HEK293 (cell line): ENCODE data around the gene GTPBP6.
"Not testable (repeated sequence)": the region's sequence is repeated elsewhere in the genome, so short reads cannot be mapped to it uniquely, and the experiment has no call there.

Experiments
- CTCF ChIA-PET: fragments of 350-600 bp; formaldehyde crosslinking; extraction: SDS; loops from one replicate; lab custom pipeline; 2021; ENCODE audit warnings: antibody characterized with exemption; lab: Yijun Ruan, JAX
- POLR2A ChIA-PET: fragments of 300-600 bp; formaldehyde crosslinking; extraction: SDS; loops from one replicate; lab custom pipeline; 2020; ENCODE audit warnings: antibody characterized with exemption, inconsistent platforms; lab: Yijun Ruan, JAX
- H3K27ac ChIP-seq: fragments of 200-500 bp; sonication (Bioruptor generic); 2 replicates; pipeline ENCODE4 v1.5.1; 2014; ENCODE audit warnings: low read depth, low read length, control low read depth, inconsistent platforms; ENCODE audit errors: extremely low read depth
- H3K36me3 ChIP-seq, 2 experiments: fragments of 200-500 bp in 1 of 2; sonication (Bioruptor generic) in 1 of 2; 1 replicate in 1 of 2; 2 replicates in 1 of 2; pipeline ENCODE4 v1.5.1; 2014 to 2017; ENCODE audit warnings: inconsistent platforms in 2 of 2, low read length in 2 of 2; ENCODE audit not compliant: control insufficient read depth in 2 of 2, insufficient read depth in 1 of 2
- H3K4me1 ChIP-seq: fragments of 200-500 bp; sonication (Bioruptor generic); 2 replicates; pipeline ENCODE4 v1.5.1; 2014; ENCODE audit warnings: mild to moderate bottlenecking, low read length, inconsistent platforms; ENCODE audit not compliant: control insufficient read depth, insufficient read depth
- H3K4me3 ChIP-seq: 2 replicates; pipeline ENCODE4 v1.5.1; 2011; ENCODE audit warnings: low read depth, mild to moderate bottlenecking, control low read depth, low read length, moderate library complexity
- H3K9me3 ChIP-seq: fragments of 200-500 bp; sonication (Bioruptor generic); 2 replicates; pipeline ENCODE4 v1.5.1; 2014; ENCODE audit warnings: low read depth, low read length, inconsistent platforms; ENCODE audit not compliant: control insufficient read depth, insufficient read depth
- GLIS1 ChIP-seq: fragments of 450-650 bp; formaldehyde crosslinking; IDR thresholded peaks from 2 replicates; pipeline ENCODE4 v1.5.1; 2016; ENCODE audit warnings: missing biosample characterization, missing genetic modification characterization
- IKZF3 ChIP-seq: fragments of 450-650 bp; IDR thresholded peaks from 2 replicates; pipeline ENCODE4 v1.5.0; 2018; ENCODE audit warnings: missing biosample characterization, mild to moderate bottlenecking, missing genetic modification characterization, moderate library complexity
- KLF1 ChIP-seq: fragments of 450-650 bp; formaldehyde crosslinking; IDR thresholded peaks from 2 replicates; pipeline ENCODE4 v1.5.1; 2016; ENCODE audit warnings: missing biosample characterization, missing genetic modification characterization
- ZIC2 ChIP-seq: fragments of 450-650 bp; formaldehyde crosslinking; IDR thresholded peaks from 2 replicates; pipeline ENCODE4 v1.5.1; 2016; ENCODE audit warnings: missing biosample characterization, missing genetic modification characterization
- ZNF169 ChIP-seq: fragments of 450-650 bp; formaldehyde crosslinking; IDR thresholded peaks from 2 replicates; pipeline ENCODE4 v1.5.1; 2016; ENCODE audit warnings: missing biosample characterization, missing genetic modification characterization
- ZNF324 ChIP-seq: fragments of 450-650 bp; formaldehyde crosslinking; IDR thresholded peaks from 2 replicates; pipeline ENCODE4 v1.5.1; 2016; ENCODE audit warnings: missing biosample characterization, missing genetic modification characterization
- ZNF664 ChIP-seq: fragments of 450-650 bp; formaldehyde crosslinking; IDR thresholded peaks from 2 replicates; pipeline ENCODE4 v1.5.1; 2016; ENCODE audit warnings: missing biosample characterization, missing genetic modification characterization
- ZNF843 ChIP-seq: fragments of 450-650 bp; formaldehyde crosslinking; IDR thresholded peaks from 2 replicates; pipeline ENCODE4 v1.5.1; 2016; ENCODE audit warnings: missing biosample characterization, missing genetic modification characterization
- TF ChIP-seq, protein P1 (sequence below): fragments of 450-650 bp; formaldehyde crosslinking; IDR thresholded peaks from 2 replicates; pipeline ENCODE4 v1.5.1; 2016; ENCODE audit warnings: missing biosample characterization, missing genetic modification characterization
- TF ChIP-seq, protein P2 (sequence below): fragments of 450-650 bp; formaldehyde crosslinking; IDR thresholded peaks from 2 replicates; pipeline ENCODE4 v1.5.1; 2016; ENCODE audit warnings: missing biosample characterization, missing genetic modification characterization
- TF ChIP-seq, protein P3 (sequence below): fragments of 450-650 bp; formaldehyde crosslinking; IDR thresholded peaks from 2 replicates; pipeline ENCODE4 v1.5.1; 2016; ENCODE audit warnings: missing biosample characterization, missing genetic modification characterization

The GTPBP6 gene

DNA sequence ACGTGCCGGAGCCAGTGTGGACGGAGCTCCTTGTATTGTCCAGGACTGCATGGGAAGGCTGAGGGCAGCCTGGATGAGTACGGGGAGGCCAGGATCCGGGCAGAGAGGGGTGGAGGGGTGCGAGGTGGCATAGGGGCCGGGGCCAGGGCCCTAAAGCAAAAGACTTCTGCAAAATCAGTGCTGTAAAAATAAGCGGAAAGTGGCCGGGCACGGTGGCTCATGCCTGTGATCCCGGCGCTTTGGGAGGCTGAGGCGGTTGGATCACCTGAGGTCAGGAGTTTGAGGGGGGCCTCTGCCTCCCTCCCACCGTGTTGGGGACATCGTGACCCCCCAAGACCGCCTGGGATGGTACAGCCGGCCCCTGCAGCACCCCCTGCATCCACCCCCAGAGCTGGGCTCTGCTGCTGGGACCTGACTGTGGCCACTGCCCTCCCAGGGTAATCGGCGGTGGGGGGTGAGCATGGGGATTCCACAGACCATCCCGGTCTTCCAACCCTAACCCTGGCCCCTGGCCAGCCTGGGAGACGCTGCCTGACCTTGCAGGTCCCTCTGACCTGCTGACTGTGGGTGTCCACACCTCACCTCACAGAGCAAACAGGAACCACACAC, 60.8 kb downstream of the GTPBP6 start:
- Histone ChIP-seq H3K4me3 (no peak overlapping the region), H3K36me3 (no peaks in the 10 kb centered on the region), H3K9me3 (no peaks in the 10 kb centered on the region), H3K27ac (no peak overlapping the region), H3K4me1 (no peaks in the 10 kb centered on the region)
- ChIA-PET CTCF (no interaction called here), POLR2A (no interaction called here)
- TF ChIP-seq ZIC2 (peak; percentile 22; the same call in 1 of the 2 replicates), GLIS1 (peak; percentile 64), ZNF843 (no peak), ZNF324 (no peak), ZNF664 (tag by site-specific recombination) (no peak)
- TF ChIP-seq, protein P1, sequence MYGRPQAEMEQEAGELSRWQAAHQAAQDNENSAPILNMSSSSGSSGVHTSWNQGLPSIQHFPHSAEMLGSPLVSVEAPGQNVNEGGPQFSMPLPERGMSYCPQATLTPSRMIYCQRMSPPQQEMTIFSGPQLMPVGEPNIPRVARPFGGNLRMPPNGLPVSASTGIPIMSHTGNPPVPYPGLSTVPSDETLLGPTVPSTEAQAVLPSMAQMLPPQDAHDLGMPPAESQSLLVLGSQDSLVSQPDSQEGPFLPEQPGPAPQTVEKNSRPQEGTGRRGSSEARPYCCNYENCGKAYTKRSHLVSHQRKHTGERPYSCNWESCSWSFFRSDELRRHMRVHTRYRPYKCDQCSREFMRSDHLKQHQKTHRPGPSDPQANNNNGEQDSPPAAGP (tag by site-specific recombination) = no peak
- TF ChIP-seq, protein P2, sequence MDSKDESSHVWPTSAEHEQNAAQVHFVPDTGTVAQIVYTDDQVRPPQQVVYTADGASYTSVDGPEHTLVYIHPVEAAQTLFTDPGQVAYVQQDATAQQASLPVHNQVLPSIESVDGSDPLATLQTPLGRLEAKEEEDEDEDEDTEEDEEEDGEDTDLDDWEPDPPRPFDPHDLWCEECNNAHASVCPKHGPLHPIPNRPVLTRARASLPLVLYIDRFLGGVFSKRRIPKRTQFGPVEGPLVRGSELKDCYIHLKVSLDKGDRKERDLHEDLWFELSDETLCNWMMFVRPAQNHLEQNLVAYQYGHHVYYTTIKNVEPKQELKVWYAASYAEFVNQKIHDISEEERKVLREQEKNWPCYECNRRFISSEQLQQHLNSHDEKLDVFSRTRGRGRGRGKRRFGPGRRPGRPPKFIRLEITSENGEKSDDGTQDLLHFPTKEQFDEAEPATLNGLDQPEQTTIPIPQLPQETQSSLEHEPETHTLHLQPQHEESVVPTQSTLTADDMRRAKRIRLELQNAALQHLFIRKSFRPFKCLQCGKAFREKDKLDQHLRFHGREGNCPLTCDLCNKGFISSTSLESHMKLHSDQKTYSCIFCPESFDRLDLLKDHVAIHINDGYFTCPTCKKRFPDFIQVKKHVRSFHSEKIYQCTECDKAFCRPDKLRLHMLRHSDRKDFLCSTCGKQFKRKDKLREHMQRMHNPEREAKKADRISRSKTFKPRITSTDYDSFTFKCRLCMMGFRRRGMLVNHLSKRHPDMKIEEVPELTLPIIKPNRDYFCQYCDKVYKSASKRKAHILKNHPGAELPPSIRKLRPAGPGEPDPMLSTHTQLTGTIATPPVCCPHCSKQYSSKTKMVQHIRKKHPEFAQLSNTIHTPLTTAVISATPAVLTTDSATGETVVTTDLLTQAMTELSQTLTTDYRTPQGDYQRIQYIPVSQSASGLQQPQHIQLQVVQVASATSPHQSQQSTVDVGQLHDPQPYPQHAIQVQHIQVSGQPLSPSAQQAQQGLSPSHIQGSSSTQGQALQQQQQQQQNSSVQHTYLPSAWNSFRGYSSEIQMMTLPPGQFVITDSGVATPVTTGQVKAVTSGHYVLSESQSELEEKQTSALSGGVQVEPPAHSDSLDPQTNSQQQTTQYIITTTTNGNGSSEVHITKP (tag by site-specific recombination) = no peak
- TF ChIP-seq, all 188 proteins: peak for 2

DNA sequence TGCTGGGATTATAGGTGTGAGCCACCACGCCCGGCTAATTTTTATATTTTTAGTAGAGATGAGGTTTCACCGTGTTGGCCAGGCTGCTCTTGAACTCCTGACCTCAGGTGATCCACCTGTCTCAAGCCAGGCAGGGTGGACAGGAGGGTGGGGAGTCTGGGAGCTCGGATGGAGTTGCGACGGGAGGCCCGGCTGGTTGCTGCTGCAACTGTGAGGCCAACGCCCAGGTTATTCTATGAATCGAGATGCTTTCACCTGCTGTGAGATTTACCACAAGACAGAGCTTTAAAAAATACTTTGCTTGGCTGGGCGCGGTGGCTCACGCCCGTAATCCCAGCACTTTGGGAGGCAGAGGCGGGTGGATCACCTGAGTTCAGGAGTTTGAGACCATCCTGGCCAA, 61.5 kb downstream of the GTPBP6 start:
- H3K4me3 ChIP-seq, H3K36me3 ChIP-seq, POLR2A ChIA-PET, CTCF ChIA-PET, H3K4me1 ChIP-seq, H3K9me3 ChIP-seq, H3K27ac ChIP-seq: not testable (repeated sequence)
- TF ChIP-seq KLF1 (tag by site-specific recombination) = peak; percentile 70

DNA sequence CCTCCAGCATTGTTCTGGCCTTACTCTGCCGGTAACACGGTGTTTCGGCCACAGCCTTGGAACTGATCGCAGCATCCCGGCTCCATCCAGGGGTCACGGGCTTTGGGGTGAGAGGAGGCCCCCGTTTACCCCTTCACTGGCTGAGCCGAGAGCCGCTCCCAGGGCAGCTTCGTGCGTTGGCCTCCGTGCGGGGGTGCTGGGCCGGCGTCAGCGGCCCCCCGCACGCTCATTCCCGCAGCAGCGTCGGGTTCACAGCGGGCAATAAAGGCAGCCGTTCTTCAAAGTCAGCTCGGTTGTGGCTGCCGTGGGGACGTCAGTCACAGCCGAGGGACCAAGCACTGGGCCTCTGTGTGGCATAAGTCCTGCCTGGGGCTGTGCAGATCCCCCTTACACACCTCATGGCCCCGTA, 62.7 kb downstream of the GTPBP6 start:
- Histone ChIP-seq H3K27ac (no peak overlapping the region), H3K9me3 (no peaks in the 10 kb centered on the region), H3K36me3 (no peaks in the 10 kb centered on the region), H3K4me1 (no peaks in the 10 kb centered on the region), H3K4me3 (no peak overlapping the region)
- no peak for TF ChIP-seq IKZF3
- no peak for TF ChIP-seq ZNF169
- TF ChIP-seq, protein P3, sequence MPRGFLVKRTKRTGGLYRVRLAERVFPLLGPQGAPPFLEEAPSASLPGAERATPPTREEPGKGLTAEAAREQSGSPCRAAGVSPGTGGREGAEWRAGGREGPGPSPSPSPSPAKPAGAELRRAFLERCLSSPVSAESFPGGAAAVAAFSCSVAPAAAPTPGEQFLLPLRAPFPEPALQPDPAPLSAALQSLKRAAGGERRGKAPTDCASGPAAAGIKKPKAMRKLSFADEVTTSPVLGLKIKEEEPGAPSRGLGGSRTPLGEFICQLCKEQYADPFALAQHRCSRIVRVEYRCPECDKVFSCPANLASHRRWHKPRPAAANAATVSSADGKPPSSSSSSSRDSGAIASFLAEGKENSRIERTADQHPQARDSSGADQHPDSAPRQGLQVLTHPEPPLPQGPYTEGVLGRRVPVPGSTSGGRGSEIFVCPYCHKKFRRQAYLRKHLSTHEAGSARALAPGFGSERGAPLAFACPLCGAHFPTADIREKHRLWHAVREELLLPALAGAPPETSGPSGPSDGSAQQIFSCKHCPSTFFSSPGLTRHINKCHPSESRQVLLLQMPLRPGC = no peak
- POLR2A ChIA-PET = no interaction called here
- CTCF ChIA-PET = no interaction called here
